Eye (tissue), 1 donor: ENCODE data around the gene EIF2B5.
"Not testable (repeated sequence)": the region's sequence is repeated elsewhere in the genome, so short reads cannot be mapped to it uniquely, and the experiment has no call there.

Experiments
- DNase-seq: peaks from one replicate; pipeline ENCODE4 v3.0.0-alpha.2; 2015

The EIF2B5 gene

DNA sequence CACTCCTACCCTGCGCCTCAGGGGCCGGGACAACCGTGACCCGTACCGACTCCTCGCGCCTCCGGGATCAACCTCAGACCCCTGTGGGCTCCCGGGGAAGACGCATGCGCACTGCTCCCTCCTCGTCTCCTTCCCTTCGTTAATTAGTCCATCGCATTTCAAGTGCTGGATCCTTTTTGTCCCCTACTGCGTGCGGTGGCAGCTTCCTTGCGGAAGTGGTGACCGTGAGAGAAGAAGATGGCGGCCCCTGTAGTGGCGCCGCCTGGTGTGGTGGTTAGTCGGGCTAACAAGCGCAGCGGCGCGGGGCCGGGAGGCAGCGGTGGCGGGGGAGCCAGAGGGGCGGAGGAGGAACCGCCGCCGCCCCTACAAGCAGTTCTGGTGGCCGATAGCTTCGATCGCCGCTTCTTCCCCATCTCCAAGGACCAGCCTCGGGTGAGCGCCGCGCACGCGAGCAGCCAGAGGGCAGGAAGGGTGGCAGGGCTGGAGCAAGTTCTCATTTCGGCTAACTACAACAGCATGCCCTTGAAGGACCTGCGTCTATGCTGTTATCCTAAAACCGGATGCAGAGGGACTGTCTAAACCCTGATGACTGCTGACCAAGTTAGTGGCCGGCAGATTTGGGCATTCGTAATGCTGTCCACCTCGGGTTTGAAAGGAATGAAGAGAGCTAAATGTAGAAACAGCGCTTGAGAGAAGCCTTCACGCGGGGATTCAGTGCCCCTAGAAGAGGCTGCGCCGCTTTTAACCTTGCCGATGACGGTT, at the start of gene EIF2B5:
TSS of gene EIF2B5 (plus strand) at position 210 of the 762 bp plus-strand sequence. CDS start at position 238, 28 bp downstream.
- DNase-seq: peak; percentile 98

- DNase-seq: no peak
Measured at GRCh38 chr3:184085389-184085852, 49.7 kb upstream of the EIF2B5 start.

DNA sequence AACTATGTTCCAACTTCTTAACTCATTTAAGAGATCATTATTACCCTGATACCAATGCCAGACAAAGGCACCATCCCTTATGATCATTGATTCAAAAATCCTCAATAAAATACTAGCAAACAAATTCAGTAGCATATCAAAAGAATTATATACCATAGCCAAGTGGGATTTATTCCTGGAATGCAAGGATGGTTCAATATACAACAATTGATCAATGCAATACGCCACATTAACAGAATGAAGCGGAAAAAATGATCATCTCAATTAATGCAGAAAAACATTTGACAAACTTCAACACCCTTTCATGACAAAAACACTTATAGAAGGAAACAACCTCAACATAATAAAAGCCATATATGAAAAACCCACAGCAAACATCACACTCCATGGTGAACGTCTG, 43.0 kb upstream of the EIF2B5 start:
- DNase-seq: peak; percentile 8

DNA sequence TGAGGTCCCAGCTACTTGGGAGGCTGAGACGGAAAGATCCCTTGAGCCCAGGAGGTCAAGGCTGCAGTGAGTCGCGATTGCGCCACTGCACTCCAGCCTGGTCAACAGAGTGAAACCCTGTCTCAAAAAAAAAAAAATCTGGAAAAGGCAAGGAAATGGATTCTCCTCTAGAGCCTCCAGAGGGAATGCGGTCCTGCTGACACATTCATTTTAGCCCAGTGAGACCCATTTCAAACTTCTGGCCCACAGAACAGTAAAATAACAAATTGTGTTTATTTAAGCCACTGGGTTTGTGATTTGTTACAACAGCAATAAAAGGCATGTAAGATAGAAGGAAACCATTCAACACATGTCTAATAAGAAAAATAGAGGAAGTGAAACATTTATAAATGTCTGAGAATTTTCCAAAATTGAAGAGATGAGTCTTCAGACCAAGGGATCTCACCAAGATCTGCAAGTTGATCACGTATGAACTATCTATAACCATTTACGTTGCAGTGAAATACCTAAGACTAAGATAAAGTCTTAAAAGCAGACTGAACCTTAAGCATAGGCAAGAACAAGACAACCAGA, 38.3 kb upstream of the EIF2B5 start, which contains the start of gene HTR3E:
TSS of gene HTR3E (plus strand) at position 254 of the 573 bp plus-strand sequence. CDS start 466 bp downstream, outside the sequence.
- no peak for DNase-seq

GRCh38 chr3:184097556-184097955, 37.6 kb upstream of the EIF2B5 start:
- DNase-seq: no peak

GRCh38 chr3:184099806-184100686, 35.1 kb upstream of the EIF2B5 start:
- no peak for DNase-seq

- DNase-seq: peak; percentile 2
Measured at GRCh38 chr3:184110316-184110725, 24.8 kb upstream of the EIF2B5 start.

DNA sequence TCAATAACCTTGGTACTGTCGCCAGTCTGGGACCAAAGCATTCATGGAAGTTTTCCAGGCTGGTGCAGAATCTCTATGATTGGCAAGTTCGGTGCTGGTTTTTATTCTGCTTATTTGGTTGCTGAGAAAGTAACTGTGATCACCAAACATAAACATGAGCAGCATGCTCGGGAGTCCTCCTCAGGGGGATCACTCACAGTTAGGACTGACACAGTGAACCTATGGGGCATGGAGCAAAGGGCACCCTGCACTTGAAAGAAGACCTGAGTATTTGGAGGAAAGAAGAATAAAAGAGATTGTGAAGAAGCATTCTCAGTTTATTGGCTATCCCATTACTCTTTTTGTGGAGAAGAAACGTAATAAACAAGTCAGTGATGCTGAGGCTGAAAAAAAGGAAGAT, 19.1 kb upstream of the EIF2B5 start:
- no peak for DNase-seq

- DNase-seq: no peak
Measured at GRCh38 chr3:184117636-184118035, 17.5 kb upstream of the EIF2B5 start.

- not testable (repeated sequence) for DNase-seq
Measured at GRCh38 chr3:184121031-184121430, 14.1 kb upstream of the EIF2B5 start.

- DNase-seq: no peak
Measured at GRCh38 chr3:184126006-184126405, 9.2 kb upstream of the EIF2B5 start.

DNA sequence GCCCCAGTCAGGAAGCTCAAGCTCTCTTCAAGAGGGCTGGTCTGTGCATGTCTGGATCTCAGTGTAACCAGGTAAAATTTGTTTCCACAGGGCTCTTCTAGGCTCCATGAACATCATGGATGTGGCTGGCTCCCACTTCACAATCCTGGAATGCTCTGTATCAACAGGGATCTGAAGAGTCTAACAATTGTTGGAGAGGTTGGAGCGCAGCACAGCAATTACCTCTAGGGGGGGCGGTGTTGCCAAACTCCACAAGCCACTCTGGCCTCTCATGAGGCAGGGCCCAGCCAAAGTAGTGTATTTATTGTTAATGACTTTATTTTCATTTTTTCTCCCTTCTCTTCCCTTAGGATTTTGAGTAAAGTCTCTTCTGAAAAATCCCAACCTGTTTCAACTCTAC, 6.1 kb upstream of the EIF2B5 start:
- DNase-seq: peak; percentile 10

DNA sequence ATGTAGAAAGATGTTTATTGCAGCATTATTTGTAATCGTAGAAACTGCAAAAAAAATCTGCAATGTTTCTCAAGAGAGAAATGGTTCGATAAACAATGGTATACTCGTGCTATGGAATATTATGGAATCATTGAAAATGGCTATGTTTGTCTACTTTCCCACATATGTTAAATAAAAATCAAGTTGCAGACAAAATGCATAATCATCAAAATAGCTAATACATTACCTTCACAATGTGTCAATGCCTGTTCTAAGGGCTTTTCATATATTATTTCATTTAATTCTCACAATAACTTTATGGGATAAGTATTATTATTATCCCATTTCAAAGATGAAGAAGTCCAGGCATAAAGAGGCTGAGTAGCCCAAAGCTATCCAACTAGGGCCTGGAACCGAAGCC, 2.2 kb upstream of the EIF2B5 start:
- no peak for DNase-seq

DNA sequence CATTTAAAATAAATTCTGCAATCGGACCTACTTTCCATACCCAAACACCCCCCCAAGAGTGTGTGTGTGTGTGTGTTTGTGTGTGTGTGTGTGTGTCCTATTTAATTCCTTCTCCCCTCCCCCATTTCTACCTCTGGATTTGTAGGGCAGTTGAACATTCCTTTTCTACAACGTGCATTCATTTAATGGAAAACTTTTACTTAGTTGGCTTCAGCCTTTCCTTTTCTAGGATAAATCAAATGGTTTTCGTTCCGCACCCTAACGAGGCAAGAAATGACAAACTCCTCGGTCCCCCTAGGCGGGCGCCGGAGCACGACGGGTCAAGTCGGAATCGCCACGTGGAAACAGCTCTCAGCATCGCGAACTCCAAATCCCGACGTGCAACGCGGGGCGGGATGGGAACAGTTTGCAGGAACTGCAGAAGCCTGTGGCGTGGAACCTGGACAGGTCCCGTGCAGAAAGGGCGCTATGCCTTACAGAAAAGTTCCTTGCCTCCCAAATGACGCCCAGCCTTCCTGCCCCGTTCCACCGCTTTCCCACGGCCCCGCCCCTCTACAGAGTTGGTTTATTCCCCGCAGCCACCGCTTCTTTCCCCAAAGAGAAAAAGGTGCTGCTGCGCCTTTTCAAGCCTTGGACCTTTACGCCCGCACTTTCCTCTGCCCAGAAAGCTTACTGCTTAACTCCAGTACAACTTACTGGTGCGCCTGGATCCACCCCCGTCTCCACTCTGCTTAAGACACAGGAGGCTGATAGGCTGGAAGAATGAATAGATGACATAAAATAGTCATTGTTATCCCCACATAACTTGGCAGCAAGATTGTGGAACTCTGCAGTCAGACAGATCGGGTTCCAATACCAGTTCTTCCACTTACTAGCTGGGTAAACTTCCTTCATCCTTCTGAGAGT, 1.1 kb upstream of the EIF2B5 start:
- peak; percentile 89 for DNase-seq

GRCh38 chr3:184134746-184135148, 411 bp upstream of the EIF2B5 start:
- peak; percentile 75 for DNase-seq

GRCh38 chr3:184135911-184136260, 728 bp downstream of the EIF2B5 start:
- no peak for DNase-seq

GRCh38 chr3:184140436-184140835, 5.3 kb downstream of the EIF2B5 start:
- DNase-seq: no peak

DNA sequence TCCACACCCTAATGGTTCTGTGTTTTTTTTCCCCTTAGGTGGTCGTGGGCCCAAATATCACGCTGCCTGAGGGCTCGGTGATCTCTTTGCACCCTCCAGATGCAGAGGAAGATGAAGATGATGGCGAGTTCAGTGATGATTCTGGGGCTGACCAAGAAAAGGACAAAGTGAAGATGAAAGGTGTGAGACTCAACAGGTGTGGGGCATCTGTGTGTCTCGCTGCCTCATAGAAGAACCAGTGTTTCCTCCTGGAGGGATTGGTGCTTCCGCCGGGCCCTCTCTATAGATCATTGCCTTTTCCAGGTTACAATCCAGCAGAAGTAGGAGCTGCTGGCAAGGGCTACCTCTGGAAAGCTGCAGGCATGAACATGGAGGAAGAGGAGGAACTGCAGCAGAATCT, 7.0 kb downstream of the EIF2B5 start:
- no peak for DNase-seq

DNA sequence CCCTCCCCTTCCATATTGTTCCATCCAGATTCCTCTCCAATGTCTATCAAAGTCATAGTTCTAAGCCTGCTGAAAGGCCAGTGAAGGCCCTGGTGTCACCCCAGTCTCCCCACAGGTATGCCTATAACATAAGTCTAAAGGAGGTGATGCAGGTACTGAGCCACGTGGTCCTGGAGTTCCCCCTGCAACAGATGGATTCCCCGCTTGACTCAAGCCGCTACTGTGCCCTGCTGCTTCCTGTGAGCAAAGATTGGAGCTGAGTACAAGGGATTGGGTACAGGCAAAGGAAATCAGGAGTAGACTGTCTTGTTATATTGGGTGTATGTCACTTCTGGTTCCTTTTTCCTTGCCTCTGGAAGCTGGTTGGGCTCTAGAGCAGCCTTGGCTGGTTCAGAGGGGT, 8.2 kb downstream of the EIF2B5 start:
- no peak for DNase-seq

GRCh38 chr3:184144505-184144904, 9.3 kb downstream of the EIF2B5 start:
- DNase-seq: no peak

DNA sequence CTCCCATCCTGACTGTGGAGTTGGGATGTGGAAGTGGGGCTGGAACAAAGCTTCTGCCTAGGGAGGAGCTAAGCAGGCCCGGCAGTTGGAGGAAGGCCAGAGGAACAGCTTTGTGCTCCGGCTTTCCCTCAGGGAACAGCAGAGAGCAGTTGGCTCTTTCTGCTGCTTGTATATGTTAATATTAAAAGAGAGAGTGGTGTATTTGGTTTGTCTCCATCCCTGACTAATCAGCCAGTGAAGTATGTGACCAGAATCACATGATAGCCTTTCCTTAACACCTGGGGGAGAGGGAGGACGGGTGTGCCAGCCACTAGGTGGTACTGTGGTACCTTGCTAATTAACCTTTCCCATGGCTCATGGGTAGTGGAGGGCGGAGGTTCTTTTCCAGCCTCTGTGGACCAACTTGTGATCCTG, 10.0 kb downstream of the EIF2B5 start:
- peak; percentile 49 for DNase-seq

DNA sequence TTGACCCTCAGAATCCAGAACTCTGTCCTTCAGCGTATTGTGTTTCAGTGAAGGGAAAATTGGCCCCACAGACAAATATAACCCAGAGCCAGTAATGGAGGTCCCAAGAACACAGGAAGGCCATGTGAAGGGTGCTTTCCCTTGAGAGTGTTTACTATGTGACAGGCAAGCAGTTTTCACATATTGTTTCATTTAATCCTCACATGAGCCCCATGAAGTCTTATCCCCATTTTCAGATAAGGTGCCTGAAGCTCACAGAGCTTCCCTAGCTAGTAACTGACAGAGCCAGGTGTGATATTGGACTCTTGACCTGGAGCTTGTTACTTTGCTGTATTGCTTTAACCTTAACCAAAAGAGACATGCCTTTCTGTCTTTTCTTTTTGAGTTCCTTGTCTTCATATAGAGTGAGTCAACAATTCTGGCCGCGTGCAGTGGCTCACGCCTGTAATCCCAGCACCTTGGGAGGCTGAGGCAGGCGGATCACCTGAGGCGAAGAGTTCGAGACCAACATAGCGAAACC, 10.7 kb downstream of the EIF2B5 start:
- no peak for DNase-seq
